Uterus (tissue), 2 donors: Measurements from ENCODE around the gene DMD.

Source experiments
- CTCF ChIP-seq, 4 experiments: fragments of 200-600 bp in 2 of 4; fragments of 450-650 bp in 2 of 4; sonication (generic) in 2 of 4; IDR thresholded peaks; one replicate each; pipeline ENCODE4 v1.5.1; 2016 to 2019; ENCODE audit warnings: antibody characterized with exemption in 4 of 4, mild to moderate bottlenecking in 2 of 4, moderate library complexity in 1 of 4
- POLR2A ChIP-seq, 2 donors: fragments of 450-650 bp; IDR thresholded peaks; one replicate each; pipeline ENCODE4 v1.6.1; 2016; ENCODE audit warnings: antibody characterized with exemption in 2 of 2, mild to moderate bottlenecking in 1 of 2, moderate library complexity in 1 of 2

- TF ChIP-seq POLR2A (IDR thresholded peaks at IDR 0.05) (no peak), CTCF (IDR thresholded peaks at IDR 0.05) (no peak)
Measured at GRCh38 chrX:31711166-31711565, 1500.2 kb downstream of the DMD start.
